GM10248 (cell line): ENCODE results near the gene ECPAS.
A peak's percentile ranks its signal among the peaks of the same experiment; 100 is the strongest.

ENCODE experiments used
- CTCF ChIA-PET: fragments of 300-600 bp; sonication (Branson Sonifier 250); formaldehyde crosslinking; extraction: SDS; loops from one replicate; lab custom pipeline; 2021; ENCODE audit warnings: antibody characterized with exemption; lab: Yijun Ruan, JAX
- POLR2A ChIA-PET: fragments of 350-650 bp; sonication (Branson Sonifier 250); formaldehyde crosslinking; extraction: SDS; loops from one replicate; lab custom pipeline; 2020; ENCODE audit warnings: antibody characterized with exemption; lab: Yijun Ruan, JAX
- DNase-seq: peaks from one replicate; pipeline ENCODE4 v3.0.0; 2012; ENCODE audit errors: extremely low spot score
- CTCF ChIP-seq: IDR thresholded peaks from 2 replicates; pipeline ENCODE4 v1.5.1; 2012; ENCODE audit warnings: mild to moderate bottlenecking, low read depth; ENCODE audit errors: extremely low read depth, missing control alignments, control extremely low read depth

ECPAS gene, protein sequence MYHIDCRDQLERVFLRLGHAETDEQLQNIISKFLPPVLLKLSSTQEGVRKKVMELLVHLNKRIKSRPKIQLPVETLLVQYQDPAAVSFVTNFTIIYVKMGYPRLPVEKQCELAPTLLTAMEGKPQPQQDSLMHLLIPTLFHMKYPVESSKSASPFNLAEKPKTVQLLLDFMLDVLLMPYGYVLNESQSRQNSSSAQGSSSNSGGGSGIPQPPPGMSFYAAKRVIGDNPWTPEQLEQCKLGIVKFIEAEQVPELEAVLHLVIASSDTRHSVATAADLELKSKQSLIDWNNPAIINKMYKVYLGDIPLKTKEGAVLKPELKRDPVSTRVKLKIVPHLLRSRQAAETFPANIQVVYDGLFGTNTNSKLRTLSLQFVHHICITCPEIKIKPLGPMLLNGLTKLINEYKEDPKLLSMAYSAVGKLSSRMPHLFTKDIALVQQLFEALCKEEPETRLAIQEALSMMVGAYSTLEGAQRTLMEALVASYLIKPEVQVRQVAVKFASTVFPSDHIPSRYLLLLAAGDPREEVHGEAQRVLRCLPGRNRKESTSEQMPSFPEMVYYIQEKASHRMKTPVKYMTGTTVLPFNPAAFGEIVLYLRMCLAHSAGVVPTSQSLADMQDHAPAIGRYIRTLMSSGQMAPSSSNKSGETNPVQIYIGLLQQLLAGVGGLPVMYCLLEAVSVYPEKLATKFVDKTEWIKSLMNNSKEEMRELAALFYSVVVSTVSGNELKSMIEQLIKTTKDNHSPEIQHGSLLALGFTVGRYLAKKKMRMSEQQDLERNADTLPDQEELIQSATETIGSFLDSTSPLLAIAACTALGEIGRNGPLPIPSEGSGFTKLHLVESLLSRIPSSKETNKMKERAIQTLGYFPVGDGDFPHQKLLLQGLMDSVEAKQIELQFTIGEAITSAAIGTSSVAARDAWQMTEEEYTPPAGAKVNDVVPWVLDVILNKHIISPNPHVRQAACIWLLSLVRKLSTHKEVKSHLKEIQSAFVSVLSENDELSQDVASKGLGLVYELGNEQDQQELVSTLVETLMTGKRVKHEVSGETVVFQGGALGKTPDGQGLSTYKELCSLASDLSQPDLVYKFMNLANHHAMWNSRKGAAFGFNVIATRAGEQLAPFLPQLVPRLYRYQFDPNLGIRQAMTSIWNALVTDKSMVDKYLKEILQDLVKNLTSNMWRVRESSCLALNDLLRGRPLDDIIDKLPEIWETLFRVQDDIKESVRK (N-terminal part only)

DNA sequence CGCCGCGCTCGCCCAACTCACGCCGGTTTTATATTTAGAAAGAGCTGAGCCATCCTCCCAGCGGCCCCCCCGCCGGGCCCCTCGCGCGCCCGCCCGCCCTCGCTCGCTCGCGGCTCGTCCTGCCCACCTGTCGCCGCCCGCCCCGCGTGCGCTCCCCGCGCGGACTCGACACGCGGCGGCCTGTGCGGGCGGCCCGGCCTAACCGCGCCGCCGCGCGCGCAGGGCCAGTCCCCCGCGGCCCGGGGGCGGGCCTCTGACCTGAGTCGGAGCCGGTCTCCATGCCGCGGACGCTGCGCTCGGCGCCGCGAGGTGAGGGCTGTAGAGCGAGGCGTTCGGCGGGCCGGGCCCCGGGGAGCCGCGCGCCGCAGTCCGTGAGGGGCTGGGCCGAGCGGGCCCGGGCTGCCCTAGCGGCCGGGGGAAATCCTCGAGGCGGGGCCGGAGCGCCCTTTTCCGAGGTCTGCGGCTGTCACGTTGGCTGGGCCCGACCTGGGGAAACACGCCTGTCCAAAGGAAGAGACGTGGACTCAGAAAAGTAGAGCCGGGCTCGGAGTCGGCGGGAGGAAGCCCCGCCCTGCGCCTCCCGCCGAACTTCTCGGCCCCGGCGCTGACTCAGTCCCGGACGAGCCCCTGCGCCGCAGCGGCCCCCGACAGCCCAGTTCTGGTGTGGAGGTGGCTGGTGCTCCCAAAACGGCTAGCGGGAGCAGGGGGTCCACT lies at the start of gene ECPAS:
Gene ECPAS (minus strand): TSS at position 526 of the 714 bp plus-strand sequence. CDS start 11,465 bp downstream, outside the sequence.
- peak; percentile 89 for DNase-seq
- ChIA-PET POLR2A (no interaction called here), CTCF (interaction anchor here (1.0 kb wide), 2 partner anchors 12 to 28 kb away, joined by 3 read pairs; no protein-coding TSS in a partner anchor)
- TF ChIP-seq CTCF, result no peak

- TF ChIP-seq CTCF, result no peak
- CTCF ChIA-PET, result interaction anchor here (1.0 to 2.4 kb wide), 3 partner anchors 10 to 20 kb away, joined by 3 to 8 read pairs (median 3); no protein-coding TSS in a partner anchor
- DNase-seq, result no peak
- POLR2A ChIA-PET, result interaction anchor here (0.6 kb wide), 2 partner anchors 57 to 1277 kb away, joined by 3 to 8 read pairs; no protein-coding TSS in a partner anchor
Observed at GRCh38 chr9:111533099-111533790, 49.1 kb upstream of the ECPAS start.

- ChIA-PET CTCF (no interaction called here), POLR2A (no interaction called here)
- no peak for TF ChIP-seq CTCF
- DNase-seq, result no peak
Observed at GRCh38 chr9:111531716-111532115, 47.5 kb upstream of the ECPAS start.

DNA sequence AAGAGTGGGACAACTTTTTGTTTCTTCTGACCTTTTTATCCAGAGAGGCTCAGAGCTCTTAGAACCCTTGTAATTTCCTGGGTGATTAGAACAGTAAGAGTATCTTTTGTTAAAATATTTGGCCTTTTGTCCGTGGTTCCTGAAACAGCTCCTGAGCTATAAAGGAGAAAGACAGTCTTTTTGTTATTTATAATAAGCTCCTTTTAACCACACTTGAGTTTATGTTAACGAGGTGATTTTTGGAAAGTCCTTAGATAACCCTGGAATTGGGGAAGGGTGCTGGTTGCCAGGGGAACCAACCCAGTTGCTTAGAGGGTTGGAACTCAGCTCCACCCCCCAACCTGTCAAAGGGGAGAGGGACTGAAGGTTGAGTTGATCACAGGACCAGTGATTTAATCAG lies 45.6 kb upstream of the ECPAS start:
- ChIA-PET POLR2A (no interaction called here), CTCF (interaction anchor here (1.6 kb wide), 1 partner anchor 9 kb away, joined by 5 read pairs; no protein-coding TSS in a partner anchor)
- TF ChIP-seq CTCF, result no peak
- no peak for DNase-seq

- CTCF ChIA-PET, result interaction anchor here (0.8 to 1.5 kb wide), 2 partner anchors 11 to 14 kb away, joined by 4 read pairs; no protein-coding TSS in a partner anchor
- POLR2A ChIA-PET, result no interaction called here
- no peak for TF ChIP-seq CTCF
- DNase-seq, result no peak
Observed at GRCh38 chr9:111527347-111527746, 43.2 kb upstream of the ECPAS start.
